GM21515 (cell line): ENCODE data around the gene SEMA5A.
"Not testable (repeated sequence)": the region's sequence is repeated elsewhere in the genome, so short reads cannot be mapped to it uniquely, and the experiment has no call there.

ENCODE experiments used
- ATAC-seq: cut with Tn5 transposase; IDR thresholded peaks from one replicate; pipeline ENCODE4 v1.9.1; 2021; ENCODE audit not compliant: unreplicated experiment

SEMA5A gene

DNA sequence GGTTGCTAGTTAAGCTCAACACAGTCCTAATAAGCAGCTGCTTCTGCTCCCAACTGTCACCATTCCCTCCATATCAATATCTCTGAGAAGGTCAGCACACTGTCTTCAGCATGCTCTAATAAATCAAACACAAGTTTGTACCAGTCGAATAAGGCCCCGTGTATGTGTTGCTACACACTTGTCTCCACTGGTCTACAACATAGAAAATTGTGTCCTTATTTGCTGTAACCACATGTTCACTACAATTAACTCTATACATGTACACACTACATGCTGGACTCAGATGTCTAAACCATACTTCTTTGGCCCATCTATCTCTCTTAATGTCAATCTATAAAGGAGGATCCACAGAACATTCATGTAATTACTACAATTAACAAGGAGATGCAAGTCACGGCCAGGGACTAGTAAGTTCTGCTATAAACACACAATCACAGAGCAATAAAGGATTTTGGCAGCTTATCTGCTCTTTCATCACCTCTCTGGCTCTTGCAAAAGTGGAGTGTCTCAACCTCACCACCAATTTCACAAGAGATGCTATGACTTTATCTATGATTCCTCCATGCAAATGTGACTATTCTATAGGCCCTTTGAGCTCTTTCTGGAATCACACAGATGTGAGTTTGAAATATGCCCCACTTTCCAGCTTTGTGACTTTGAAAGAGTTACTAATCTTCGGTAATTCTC is 143.9 kb downstream of the SEMA5A start:
- no peak for ATAC-seq

DNA sequence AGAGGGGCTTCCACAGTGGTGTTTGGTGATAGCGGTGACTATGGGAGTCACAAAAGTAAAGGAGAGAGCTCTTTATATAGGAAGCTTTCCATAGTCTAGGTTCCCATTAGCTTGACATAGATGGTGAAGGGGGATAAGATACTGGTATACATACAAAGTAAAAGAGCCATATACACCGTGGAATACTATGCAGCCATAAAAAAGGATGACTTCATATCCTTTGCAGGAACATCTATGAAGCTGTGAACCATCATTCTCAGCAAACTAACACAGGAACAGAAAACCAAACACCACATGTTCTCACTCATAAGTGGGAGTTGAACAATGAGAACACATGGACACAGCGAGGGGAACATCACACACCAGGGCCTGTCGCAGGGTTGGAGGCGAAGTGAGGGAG is 146.1 kb downstream of the SEMA5A start:
- not testable (repeated sequence) for ATAC-seq

DNA sequence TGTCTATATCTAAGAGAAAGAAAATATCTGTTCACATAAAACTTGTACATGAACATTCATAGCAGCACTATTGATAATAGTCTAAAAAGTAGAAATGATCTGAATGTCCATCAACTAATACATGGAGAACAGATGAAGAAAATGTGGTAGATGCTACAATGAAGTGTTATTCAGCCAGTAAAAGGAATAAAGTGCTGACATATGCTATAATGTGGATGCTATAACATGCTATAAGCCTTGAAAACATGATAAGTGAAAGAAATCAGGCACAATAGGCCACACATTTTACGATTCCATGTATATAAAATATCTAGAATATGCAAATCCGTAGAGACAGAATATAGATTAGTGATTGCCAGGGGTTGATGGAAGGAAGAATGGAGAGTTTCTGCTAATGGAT is 146.8 kb downstream of the SEMA5A start:
- no peak for ATAC-seq

DNA sequence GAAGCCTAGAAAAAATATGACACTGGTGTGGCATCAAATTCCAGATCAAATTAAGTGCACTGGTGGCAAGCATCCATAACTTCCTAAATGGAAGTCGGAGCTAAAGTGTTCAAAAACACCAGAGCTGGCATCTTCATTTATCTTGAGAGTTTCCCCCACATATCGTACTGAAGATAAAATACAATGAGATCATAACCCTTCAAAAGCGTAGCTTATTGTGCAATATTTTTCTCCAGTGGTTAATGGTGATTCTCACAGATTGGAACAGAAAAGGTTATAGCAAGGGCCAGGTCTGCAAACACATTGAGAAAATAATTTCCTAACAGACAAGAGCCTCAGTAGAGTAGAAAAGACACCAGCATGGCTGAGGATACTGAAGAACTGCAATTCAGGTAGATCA is 147.6 kb downstream of the SEMA5A start:
- no peak for ATAC-seq

DNA sequence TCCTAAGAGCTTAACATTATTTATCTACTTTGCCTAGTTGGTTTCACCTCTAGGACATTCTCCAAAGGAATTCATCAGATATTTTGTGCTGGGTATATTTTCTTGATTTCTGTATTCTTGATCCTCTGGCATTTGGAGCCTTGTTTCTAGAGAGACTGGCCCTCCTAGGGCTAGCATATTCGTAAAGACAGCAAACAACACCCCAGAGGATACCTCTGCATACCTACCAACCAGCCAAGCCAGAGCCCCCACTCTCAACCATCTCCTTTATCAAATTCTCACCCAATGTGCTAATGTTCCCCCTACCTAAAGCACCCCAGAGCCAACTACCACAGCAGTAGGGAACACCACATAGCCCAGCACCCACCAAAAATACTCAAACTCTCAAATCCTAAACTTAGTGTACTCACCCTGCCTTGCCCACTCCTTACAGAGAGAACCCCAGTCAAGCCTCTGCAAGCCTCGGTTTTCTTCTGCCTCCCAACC is 149.5 kb downstream of the SEMA5A start:
- no peak for ATAC-seq

DNA sequence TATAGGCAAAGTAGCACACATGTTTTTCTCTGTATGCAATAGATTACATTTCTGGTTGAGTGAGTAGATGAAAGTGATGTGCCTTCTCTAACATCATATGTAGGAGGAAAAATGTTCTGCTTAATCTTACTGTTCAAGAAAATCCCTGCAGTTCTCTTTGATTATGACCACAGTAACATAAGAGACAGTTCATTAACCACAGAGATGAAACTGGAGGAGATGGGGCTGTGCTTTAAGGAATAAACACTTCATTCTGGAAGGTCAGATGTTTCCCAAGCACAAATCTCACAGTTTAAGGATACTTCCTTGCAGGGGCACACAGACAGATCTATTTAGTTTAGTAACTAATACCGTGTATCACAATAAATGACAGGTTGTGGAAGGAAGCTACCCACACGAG is 150.2 kb downstream of the SEMA5A start:
- no peak for ATAC-seq

DNA sequence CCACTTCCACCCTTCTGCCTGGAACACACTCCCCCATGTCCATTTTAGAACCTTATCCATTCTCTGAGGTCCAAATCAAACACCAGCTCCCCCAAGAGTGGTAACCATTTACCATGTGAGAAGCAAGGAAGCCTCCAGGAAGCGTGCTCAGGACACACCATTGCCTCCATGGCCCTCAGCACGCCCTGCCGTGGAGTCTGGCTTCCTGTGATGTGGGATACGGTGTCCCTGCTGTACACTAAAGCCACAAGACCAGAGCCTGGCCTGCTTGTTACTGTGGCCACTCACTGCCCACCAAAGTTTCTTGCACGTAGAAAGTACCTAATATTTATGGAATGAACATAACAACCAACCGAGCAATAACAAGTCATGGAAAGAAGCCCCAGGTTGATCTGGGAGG is 151.7 kb downstream of the SEMA5A start:
- ATAC-seq: no peak

DNA sequence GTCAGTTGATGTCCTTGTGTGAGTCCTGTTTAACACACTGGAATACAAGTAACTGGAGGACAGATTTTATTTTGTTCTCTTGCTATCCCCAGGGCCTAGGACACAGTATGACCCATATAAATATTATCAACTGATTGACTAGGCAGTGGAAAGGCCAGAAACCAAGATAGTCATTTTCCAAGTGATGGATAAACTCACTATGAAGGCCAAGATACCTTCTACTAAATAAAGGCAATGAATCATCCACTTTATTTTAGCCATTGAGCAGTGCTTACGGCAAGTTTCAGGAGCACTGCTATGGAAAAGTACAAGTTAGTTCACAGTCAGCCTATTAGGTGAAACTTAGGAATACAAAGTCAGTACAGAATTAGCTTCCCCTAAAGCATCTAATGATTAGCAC is 153.2 kb downstream of the SEMA5A start:
- no peak for ATAC-seq

DNA sequence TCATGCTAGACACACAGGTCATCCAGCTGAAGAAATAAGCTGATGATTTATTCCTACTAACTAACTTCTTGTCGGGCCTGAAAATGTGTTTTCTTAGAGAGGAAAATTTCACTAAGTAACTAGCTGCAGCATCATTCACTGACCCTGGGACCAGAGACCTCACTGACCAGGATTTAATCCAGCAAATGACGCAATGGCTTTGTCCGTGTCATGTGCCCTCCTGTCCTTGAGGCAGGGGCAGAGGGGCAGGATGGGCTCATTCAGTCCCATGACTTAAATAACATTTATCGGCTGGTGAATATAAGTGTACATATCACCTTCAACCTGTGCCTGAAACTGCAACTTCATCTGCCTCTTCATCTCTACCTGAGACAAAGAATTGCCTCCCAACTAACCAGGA is 154.8 kb downstream of the SEMA5A start:
- ATAC-seq: no peak

DNA sequence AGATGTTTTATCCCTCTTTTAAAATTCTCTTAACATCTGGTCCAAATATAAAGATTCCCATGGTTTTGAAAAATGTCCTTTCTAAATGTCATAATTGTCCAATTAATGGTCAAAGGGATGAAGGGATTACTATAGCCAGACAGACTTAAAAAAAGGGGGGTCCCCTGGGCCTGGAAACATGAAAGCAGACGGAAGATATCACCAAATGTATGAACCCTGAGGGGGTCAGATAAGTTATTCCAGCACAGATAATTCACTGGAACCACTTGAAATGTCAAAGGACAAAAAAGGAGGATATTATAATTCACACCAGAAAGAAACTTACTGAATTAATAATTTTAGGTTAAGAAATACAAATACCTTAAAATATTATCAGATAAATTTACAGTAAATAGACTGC is 155.8 kb downstream of the SEMA5A start:
- ATAC-seq: no peak

DNA sequence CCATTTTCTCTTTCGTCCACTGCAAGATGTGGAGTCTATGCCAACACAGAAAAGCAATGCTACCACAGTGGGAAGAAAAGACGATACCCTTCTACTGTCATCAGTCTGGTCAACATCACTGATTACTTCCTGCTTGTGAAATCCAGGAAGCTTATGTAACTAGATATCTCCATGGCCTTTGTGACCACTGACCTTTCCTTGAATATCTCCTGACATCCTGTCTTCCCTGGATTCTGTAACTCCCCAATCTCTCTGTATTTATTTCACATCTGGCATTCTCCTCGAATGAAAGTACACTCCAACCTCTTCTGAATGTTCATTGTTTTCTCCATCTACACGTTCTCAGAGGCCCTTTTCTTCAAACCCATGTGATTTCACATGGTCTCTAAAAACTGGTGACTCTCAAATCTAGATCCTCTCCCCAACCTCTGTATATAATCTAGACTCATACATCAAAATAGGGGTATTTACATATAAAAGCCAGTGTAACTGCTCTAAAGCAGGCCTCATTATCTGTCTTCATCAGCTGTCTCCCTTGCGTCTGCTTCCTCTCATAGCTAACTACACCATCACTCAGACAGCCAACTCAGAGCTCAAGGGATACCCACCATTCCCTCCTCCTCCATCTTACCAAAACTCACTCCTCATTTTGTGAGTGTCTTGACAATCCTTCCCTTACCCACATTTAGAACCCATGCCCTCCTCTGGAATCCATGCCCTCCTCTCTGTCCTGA is 156.8 kb downstream of the SEMA5A start:
- ATAC-seq: no peak

DNA sequence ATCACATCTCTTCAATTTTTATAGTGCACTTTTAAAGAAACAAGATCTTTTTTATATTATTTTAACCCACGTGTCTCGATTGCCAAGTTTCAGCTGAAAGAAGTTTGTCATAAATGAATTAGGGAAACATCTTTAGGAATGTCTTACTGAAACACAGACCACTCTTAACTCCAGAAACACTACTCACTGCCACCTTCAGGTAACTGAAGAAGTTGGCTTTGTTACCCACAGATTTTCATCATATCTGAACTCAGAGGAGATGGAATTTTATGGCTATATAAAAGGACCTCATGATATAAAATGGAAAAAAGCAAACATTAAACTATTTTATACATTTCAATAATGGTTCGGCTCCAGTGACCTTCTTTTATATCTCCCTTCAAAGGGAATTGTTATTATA is 158.0 kb downstream of the SEMA5A start:
- ATAC-seq: no peak

DNA sequence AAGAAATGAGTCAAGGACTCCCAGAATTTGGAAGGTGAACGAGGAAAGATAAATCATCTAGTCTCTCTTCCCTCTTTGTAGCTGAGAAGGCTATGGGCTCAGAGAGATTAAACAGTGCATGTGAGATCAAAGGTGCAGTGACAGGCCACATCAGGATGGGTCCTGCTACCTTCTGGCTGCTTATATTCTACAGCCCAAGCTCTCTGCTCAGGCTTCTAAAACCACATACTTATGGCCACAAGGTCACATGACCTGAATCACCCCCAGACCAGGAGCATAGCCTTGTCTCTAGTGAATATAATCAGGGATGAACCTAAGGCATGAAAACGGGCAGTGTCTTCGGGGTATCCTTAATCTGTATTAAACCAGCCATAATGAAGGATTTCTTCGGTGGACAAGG is 158.9 kb downstream of the SEMA5A start:
- ATAC-seq: no peak

DNA sequence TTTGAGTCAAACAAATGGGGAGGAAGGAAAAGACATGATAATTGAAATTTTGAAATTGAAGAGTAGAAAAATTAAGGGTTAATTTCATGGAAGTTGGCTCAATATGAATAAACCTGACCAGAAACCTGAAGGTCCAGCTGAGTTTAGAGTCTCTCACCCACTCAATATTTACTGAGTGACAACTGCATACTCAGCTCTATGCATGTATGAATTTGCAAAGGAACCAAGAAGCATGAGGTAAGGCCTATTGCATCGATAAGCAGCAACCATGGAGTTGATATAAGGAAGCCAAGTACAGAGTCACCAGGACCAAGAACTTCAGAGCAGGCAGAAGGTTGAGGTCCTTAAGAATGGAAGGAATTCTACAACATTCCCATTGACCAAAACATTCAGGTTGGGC is 163.4 kb downstream of the SEMA5A start:
- no peak for ATAC-seq

DNA sequence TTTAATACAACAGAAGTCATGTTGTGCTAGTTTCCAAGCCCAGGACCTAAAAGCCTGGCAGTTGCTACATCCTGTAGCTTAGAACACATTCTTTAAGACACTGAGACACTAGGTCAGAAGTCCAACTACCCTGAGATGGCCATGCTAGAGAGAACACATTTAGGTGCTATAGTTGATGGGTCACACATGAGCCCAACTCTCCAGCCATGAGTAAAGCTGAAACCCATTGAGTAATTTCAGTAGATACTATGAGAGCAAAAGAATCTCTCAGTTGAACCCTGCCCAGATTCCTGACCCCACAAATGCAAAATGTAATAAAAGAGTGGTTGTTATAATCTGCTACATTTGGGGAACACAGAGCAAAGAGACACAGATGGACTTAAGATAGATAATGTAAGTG is 164.4 kb downstream of the SEMA5A start:
- peak; percentile 90 for ATAC-seq

DNA sequence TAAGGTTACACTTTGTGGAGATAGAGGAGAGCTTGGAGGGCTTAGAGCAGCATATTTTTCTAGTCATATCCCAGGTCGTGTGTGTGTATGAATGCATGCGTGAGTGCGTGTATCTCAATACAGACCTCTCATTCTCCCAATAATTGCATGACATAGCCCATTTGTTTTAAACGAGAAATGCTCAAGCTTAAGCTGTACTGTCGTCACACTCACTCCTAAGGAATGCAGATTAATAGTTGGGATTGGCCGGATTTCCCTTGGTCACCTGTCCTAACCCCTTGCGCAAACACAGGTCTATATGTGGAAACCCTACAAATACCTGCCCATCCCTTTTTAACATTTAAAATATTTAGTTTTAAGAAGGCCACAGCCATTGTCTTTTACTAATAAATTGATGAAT is 165.8 kb downstream of the SEMA5A start:
- no peak for ATAC-seq

DNA sequence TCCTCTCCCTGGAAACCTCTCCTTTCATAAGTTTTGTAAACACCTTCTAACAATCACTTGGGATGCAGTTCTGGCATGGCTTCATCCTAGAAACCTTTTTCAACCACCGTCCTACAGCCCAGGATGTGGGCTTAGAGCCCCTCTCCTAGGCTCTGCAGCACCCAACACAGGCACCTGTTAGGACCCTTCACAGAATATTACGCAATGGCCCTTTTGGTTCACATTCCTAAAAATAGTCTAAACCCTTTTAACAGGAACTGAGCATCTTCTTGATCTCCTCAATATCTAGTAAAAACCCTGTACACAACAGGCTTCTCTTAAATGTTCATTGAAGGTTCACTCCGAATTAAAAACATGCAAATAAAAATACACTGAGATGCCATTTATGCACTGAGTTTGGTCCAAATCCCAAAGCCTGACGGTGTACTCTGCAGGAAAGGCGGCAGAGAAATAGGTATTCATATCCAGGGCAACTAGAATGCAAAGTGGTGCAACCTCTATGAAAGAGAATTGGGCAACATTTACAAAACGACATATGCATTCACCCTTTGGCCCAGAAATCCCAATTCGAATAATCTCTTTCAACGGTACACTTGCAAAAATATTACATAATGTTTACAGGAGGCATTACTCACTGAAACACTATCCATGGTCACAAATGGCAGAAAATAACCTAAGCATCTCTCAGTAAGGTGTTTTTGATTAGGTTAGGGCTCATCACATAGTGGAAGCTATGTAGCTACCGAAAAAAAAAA is 169.3 kb downstream of the SEMA5A start:
- no peak for ATAC-seq

DNA sequence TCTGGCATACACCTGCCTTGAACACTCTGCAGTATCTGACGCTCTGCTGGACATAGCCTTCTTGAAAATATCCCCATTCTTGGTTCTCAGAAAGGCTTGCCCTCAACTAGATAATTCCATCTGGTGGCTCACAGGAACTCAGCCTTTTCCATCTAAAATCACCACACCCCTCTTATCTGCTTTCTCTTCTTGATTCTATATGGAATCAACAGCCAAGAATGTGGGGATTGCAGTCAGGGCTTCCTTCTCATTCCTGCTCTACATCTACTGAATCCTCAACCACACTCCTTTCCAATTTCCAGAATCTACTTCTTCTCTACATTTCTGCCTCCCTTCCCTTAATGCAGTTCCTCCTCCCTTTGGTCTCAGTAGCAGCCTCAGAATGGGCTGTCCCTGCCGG is 170.1 kb downstream of the SEMA5A start:
- no peak for ATAC-seq

DNA sequence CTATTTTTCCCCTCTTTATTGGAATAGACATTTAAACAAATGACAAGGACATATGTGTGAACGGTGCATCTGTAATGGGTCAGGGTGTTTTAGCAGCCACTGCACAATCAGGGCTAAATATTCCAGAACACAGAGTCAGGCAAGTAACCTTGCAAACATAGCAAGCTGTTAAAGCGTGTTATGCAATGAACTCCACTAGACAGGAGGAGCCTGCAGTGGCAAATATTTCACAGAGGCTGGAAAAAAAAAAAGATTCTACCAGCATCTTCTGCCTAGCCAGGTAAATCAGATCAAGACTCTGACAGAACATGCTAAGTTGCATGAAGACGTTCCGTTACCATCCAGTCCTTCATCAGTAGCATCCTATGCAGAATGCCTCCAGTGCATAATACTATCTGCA is 171.8 kb downstream of the SEMA5A start:
- no peak for ATAC-seq

DNA sequence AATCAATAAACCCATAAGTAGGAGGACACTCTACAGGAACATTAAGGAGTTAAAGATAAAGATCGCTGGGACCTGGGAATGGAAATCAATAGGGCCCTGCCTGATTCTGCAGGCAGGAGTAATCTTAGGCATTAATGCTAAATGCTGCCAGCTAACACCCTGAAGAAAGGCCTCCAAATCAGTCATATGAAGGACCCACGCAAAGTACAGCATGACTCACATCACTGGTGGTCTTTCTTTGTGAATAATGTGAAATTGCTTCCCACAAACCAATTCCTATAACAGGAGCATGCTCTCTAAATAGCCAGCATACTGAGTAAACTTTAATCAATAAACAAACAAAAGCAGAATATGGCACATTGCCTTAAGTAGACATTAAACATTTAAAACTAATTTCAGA is 172.3 kb downstream of the SEMA5A start:
- ATAC-seq: no peak

DNA sequence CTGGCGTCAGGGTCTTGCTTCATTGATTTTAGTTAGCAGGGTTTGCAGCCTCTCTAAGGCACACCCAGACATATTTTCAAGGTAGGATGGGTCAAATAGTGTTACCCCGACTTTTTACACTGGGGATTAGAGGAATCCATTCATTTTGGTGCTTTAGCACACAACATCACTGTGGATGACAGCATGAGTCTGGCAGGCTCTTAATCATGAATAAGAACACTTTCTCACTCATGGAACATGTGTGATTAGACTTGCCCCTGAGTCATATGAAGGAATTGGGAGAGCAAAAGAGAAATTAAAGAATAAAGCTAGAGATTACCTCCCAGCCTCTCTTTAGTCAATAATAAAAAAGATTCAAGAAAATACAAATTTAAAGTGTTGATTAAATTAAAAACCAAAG is 175.6 kb downstream of the SEMA5A start:
- ATAC-seq: no peak

DNA sequence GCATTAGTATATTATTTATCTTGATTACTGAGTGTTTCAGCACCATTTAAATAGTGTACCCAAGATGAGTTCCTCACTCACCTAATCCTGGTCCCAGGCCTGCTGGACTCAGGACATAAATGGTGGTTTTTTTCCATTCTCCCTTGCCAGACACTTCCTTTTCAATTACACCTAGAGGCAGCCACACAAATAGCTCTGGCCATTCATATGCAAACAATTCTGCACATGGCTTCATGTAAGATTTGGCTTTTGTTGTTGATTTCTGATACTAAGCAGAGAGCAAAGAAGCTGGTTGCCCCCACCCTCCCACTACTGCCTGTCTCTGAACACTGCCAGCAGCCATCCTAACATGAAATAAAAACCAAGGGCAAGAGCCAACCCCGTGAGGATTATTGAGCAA is 180.4 kb downstream of the SEMA5A start:
- ATAC-seq: no peak
